ENCODE data around the gene RETREG2. TPM values are rescaled to one million over a fixed set of nuclear protein-coding genes. Genes with fewer than 3 reads are reported as not detected.

Gene RETREG2
- total RNA-seq, 6 experiments from 2014 or later = 33.6 to 77.9 (median 51.0) TPM

DNA sequence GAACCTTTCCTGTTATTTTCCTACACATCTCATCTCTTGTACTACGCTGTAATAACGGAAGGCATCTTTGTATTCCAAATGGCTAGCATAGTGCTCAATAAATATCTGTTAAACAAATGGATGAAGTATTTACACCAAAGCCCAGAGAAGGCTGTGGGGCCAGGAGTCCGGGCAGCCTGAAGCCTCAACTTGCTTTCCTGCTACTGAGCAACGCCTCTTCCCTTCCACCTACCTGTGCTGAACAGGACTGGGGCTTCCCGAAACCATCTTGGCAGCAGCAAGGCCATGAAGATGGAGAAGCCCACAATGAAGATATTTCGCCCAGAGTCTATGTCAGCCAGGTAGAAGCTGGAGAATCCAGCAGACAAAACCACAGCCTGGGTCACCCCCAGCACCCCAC lies 14.9 kb upstream of the RETREG2 start:
- WGBS (ENCODE audit: insufficient coverage, low coverage, low lambda C conversion rate, missing lambda C conversion rate) = 85% methylated on average over 5 of the region's 6 CpGs
- Histone ChIP-seq H3K9me3 (no peaks in the 10 kb centered on the region), H3K27ac (no peak overlapping the region), H3K4me3 (no peak overlapping the region), H3K27me3 (no peaks in the 10 kb centered on the region), H3K4me1 (peaks cover 0 to 11% (median 2%) of the 10 kb centered on the region in 4 donors), H3K36me3 (no peaks in the 10 kb centered on the region)
- intact Hi-C loops (cut with DNase I) = loop anchor here (5.0 kb wide), 2 partner anchors 49 to 134 kb away; no protein-coding TSS in a partner anchor
- ATAC-seq (no peak), DNase-seq (no peak)
- no peak for TF ChIP-seq POLR2A (IDR thresholded peaks at IDR 0.05)
- TF ChIP-seq CTCF (IDR thresholded peaks at IDR 0.05) = no peak

DNA sequence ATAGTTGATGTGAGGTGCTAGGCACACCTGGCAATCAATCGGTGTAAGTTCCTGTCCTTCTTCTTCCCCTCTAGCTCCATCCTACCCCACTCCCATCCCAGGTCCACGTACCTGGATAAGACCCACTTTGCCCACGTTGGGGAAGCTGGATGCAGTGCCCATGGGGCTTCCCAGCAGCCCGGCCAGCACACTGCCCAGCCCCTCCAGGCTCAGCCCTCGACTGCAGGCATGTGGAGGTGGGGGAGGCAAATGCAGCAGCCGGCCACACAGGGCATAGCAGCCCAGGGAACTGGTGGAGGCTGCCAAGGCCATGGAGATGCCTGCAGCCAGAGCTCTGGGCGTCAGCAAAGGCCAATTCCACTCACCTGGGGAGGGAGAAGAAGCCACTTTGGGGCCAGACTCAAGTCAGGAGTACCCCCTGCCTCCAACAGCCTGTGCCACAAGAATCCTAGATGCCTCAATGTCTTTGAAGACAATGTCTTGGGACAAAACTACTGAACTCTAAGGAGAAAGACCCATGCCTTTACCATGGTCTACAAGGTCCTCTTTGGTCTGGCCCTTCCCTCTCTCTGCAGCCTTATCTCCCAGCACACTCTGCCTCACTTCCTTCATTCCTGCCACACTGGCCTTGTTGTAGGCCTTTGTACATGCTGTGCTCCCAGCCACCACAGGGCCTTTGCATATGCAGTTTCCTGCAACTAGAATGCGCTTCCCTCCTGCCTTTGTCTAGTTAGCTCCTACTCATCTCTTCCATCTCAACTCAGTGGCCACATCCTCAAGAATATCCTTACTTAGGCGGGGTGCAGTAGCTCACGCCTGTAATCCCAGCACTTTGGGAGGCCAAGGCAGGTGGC lies 12.8 kb upstream of the RETREG2 start:
- TF ChIP-seq POLR2A (IDR thresholded peaks at IDR 0.05) = no peak
- no peak for TF ChIP-seq CTCF (IDR thresholded peaks at IDR 0.05)

DNA sequence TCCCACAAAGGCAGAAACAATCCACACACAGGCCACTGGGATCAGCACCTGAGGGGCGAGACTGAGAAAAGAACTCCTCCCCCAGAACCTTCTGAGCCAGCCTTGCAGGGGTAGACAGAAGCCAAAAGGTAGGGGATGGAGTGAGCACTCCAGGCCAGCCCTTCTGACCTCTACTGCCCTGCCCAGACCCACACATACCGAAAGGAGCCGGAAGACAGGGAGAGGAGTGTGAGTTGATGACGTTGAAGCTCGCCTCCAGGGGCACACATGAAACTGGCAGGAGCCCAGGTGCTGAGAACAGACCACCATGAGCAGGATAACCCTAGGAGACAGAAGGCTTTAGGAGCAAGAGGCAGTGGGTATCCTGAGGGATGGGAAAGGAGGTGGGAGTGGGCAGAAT lies 10.1 kb upstream of the RETREG2 start:
- DNase-seq (no peak), ATAC-seq (no peak)
- WGBS (ENCODE audit: insufficient coverage, low coverage, low lambda C conversion rate, missing lambda C conversion rate) = 68% methylated on average over 5 of the region's 5 CpGs
- intact Hi-C loops (cut with DNase I) = loop anchor here in 1 of 2 donors (5.0 kb wide), 1 partner anchor 134 kb away; no protein-coding TSS in a partner anchor
- no peaks in the 10 kb centered on the region for H3K9me3 ChIP-seq
- TF ChIP-seq POLR2A (IDR thresholded peaks at IDR 0.05) = no peak
- no peak overlapping the region for H3K4me3 ChIP-seq
- H3K27ac ChIP-seq = no peak overlapping the region
- peaks cover 0 to 18% (median 6%) of the 10 kb centered on the region in 4 donors for H3K4me1 ChIP-seq
- H3K27me3 ChIP-seq = no peaks in the 10 kb centered on the region
- H3K36me3 ChIP-seq = peaks cover 0 to 7% (median 1%) of the 10 kb centered on the region in 4 donors

More for the DNA sequence above, 12.8 kb upstream of the RETREG2 start:
- Histone ChIP-seq H3K36me3 (no peaks in the 10 kb centered on the region), H3K27me3 (no peaks in the 10 kb centered on the region), H3K4me1 (peaks cover 0 to 12% (median 4%) of the 10 kb centered on the region in 4 donors), H3K4me3 (no peak overlapping the region), H3K9me3 (no peaks in the 10 kb centered on the region), H3K27ac (no peak overlapping the region)
- intact Hi-C loops (cut with DNase I) = loop anchor here in 1 of 2 donors (5.0 kb wide), 1 partner anchor 137 kb away; no protein-coding TSS in a partner anchor
- ATAC-seq (no peak), DNase-seq (no peak)
- WGBS (ENCODE audit: insufficient coverage, low coverage, low lambda C conversion rate, missing lambda C conversion rate) = 89% methylated on average over 6 of the region's 10 CpGs

DNA sequence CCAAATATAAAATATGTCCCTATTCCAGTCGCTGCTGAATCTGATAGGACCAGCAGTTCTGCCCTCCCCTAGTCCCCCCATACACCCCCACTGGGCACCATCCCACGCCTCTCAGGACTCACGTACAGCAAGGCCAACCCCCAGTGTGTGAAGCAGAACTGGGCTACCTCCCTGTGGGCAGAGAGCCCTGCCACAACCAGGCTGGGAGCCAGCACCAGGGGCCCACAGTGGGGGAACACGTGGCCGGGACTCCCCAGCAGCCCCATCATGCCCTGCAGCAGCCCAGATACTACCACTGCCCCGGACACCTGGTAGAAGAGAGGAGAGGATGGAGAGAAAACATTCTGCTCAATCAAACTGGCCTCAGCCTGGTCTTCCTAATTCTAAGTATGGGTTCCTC lies 9.5 kb upstream of the RETREG2 start:
- intact Hi-C loops (cut with DNase I) = loop anchor here in 1 of 2 donors (5.0 kb wide), 1 partner anchor 134 kb away; no protein-coding TSS in a partner anchor
- no peak for DNase-seq
- Histone ChIP-seq H3K4me1 (peaks cover 0 to 18% (median 6%) of the 10 kb centered on the region in 4 donors), H3K27ac (no peak overlapping the region), H3K9me3 (no peaks in the 10 kb centered on the region), H3K36me3 (peaks cover 0 to 12% (median 1%) of the 10 kb centered on the region in 4 donors), H3K27me3 (no peaks in the 10 kb centered on the region), H3K4me3 (no peak overlapping the region)
- no peak for TF ChIP-seq CTCF (IDR thresholded peaks at IDR 0.05)
- TF ChIP-seq POLR2A (IDR thresholded peaks at IDR 0.05) = no peak
- 50% methylated on average over 2 of the region's 6 CpGs for WGBS (ENCODE audit: insufficient coverage, low coverage, low lambda C conversion rate, missing lambda C conversion rate)
- no peak for ATAC-seq

DNA sequence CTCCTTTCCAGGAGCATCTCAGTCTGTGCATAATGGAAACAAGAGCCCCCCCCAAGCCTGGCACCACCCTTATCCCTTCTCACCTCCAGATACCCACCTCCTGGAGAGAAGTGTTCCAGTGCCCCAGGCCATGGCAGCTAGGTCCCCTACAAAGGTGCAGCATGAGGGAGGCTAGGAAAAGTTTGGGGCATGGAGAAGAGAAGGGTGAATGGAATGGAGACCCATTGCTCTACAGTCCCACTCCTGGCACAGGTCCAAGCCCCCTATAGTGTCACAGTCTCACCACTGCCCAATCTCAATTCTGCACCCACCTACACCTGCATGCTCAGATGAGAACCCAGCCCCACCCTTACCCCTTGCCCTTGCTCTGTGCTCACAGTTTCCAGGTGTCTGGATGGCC lies 9.1 kb upstream of the RETREG2 start:
- no peak for ATAC-seq
- Histone ChIP-seq H3K27ac (no peak overlapping the region), H3K36me3 (peaks cover 0 to 15% (median 1%) of the 10 kb centered on the region in 4 donors), H3K27me3 (no peaks in the 10 kb centered on the region), H3K4me1 (peaks cover 0 to 18% (median 6%) of the 10 kb centered on the region in 4 donors), H3K4me3 (no peak overlapping the region), H3K9me3 (no peaks in the 10 kb centered on the region)
- TF ChIP-seq CTCF (IDR thresholded peaks at IDR 0.05) (no peak), POLR2A (IDR thresholded peaks at IDR 0.05) (no peak)
- DNase-seq = no peak
- intact Hi-C loops (cut with DNase I) = loop anchor here in 1 of 2 donors (5.0 kb wide), 1 partner anchor 133 kb away; no protein-coding TSS in a partner anchor

Measured in right lobe of liver (tissue), 6 donors.